ENCODE measurements around the gene CUX1.

CUX1 gene

DNA sequence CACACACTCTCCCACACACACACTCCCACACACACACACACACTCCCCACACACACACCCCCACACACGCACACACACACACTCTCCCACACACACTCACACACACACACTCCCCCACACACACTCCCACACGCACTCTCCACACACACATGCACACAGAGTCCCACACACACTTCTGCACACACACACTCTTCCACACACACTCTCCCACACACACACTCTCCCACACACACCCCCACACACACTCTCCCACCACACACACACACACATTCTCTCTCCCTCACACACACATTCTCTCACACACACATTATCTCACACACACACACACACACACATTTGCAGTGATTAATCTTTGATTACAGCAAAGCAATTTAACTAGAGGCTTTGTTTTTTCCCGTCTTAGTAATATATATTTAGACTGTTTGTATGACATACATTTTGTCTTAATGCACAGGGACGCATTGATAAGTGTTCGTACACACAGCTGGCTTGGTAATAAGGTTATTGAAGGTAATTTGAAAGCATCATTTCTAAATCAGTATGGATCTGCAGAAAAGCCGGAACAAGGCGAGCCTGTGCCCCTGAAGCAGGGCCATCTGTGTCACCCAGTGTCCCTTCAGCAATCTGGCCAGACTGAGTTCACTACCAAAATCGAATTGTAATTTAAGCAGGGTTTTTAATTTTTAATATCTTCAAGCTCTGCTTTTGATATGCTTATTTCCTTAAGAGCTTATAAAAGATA lies 399.3 kb downstream of the CUX1 start:
- no peaks in the 10 kb centered on the region for H3K27me3 ChIP-seq (ENCODE audit: insufficient read depth, poor library complexity, severe bottlenecking)
- DNase-seq (ENCODE audit: low read depth in 1 of 2, low spot score in 1 of 2): no peak
- H3K4me3 ChIP-seq (replicated peaks; ENCODE audit: insufficient read depth, low read length): no peak overlapping the region
- H3K27ac ChIP-seq (replicated peaks): no peak overlapping the region
- TF ChIP-seq POLR2AphosphoS5 (IDR thresholded peaks at IDR 0.05; ENCODE audit: low read depth): no peak
- TF ChIP-seq, protein P1, sequence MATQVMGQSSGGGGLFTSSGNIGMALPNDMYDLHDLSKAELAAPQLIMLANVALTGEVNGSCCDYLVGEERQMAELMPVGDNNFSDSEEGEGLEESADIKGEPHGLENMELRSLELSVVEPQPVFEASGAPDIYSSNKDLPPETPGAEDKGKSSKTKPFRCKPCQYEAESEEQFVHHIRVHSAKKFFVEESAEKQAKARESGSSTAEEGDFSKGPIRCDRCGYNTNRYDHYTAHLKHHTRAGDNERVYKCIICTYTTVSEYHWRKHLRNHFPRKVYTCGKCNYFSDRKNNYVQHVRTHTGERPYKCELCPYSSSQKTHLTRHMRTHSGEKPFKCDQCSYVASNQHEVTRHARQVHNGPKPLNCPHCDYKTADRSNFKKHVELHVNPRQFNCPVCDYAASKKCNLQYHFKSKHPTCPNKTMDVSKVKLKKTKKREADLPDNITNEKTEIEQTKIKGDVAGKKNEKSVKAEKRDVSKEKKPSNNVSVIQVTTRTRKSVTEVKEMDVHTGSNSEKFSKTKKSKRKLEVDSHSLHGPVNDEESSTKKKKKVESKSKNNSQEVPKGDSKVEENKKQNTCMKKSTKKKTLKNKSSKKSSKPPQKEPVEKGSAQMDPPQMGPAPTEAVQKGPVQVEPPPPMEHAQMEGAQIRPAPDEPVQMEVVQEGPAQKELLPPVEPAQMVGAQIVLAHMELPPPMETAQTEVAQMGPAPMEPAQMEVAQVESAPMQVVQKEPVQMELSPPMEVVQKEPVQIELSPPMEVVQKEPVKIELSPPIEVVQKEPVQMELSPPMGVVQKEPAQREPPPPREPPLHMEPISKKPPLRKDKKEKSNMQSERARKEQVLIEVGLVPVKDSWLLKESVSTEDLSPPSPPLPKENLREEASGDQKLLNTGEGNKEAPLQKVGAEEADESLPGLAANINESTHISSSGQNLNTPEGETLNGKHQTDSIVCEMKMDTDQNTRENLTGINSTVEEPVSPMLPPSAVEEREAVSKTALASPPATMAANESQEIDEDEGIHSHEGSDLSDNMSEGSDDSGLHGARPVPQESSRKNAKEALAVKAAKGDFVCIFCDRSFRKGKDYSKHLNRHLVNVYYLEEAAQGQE (IDR thresholded peaks at IDR 0.05; ENCODE audit: insufficient replicate concordance, low read depth): no peak
- TF ChIP-seq GABPA (IDR thresholded peaks at IDR 0.05; ENCODE audit: low read depth): no peak
- no peak for TF ChIP-seq SPI1 (IDR thresholded peaks at IDR 0.05; ENCODE audit: borderline replicate concordance, low read depth)
- TF ChIP-seq, protein P2, sequence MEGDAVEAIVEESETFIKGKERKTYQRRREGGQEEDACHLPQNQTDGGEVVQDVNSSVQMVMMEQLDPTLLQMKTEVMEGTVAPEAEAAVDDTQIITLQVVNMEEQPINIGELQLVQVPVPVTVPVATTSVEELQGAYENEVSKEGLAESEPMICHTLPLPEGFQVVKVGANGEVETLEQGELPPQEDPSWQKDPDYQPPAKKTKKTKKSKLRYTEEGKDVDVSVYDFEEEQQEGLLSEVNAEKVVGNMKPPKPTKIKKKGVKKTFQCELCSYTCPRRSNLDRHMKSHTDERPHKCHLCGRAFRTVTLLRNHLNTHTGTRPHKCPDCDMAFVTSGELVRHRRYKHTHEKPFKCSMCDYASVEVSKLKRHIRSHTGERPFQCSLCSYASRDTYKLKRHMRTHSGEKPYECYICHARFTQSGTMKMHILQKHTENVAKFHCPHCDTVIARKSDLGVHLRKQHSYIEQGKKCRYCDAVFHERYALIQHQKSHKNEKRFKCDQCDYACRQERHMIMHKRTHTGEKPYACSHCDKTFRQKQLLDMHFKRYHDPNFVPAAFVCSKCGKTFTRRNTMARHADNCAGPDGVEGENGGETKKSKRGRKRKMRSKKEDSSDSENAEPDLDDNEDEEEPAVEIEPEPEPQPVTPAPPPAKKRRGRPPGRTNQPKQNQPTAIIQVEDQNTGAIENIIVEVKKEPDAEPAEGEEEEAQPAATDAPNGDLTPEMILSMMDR (IDR thresholded peaks at IDR 0.05; ENCODE audit: insufficient read depth, low read length): no peak

DNA sequence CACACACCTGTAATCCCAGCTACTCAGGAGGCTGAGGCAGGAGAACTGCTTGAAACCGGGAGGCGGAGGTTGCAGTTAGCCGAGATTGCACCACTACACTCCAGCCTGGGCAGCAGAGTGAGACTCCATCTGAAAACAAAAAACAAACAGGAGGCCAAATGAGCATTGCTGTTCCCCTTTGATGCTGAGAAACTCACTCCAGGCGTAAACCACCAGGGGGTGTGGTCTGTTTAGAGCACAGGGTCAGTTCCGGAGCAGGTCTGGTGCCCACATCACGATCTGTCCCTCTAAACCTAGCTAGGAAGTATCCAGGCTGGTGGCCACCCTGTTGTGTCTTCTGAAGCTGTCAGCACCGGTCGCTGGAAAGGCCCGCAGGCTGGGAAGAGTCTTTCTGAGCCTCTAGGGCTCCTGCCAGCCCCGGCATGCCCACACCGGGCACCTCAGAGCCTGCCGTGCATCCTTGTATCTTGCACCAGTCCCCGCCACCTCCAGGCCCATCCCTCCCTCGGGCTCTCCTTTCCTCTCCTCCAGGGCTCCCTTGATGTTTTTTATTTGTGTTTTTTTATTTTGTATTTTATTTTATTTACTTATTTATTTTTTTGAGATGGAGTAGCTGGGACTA lies 402.9 kb downstream of the CUX1 start:
- DNase-seq (ENCODE audit: low read depth in 1 of 2, low spot score in 1 of 2): no peak
- no peak overlapping the region for H3K4me3 ChIP-seq (replicated peaks; ENCODE audit: insufficient read depth, low read length)
- H3K27ac ChIP-seq (replicated peaks): no peak overlapping the region
- no peaks in the 10 kb centered on the region for H3K27me3 ChIP-seq (ENCODE audit: insufficient read depth, poor library complexity, severe bottlenecking)
- TF ChIP-seq POLR2AphosphoS5 (IDR thresholded peaks at IDR 0.05; ENCODE audit: low read depth): no peak
- TF ChIP-seq GABPA (IDR thresholded peaks at IDR 0.05; ENCODE audit: low read depth): no peak
- TF ChIP-seq, protein P2 (IDR thresholded peaks at IDR 0.05; ENCODE audit: insufficient read depth, low read length): no peak
- TF ChIP-seq, protein P1 (IDR thresholded peaks at IDR 0.05; ENCODE audit: insufficient replicate concordance, low read depth): no peak
- no peak for TF ChIP-seq SPI1 (IDR thresholded peaks at IDR 0.05; ENCODE audit: borderline replicate concordance, low read depth)

DNA sequence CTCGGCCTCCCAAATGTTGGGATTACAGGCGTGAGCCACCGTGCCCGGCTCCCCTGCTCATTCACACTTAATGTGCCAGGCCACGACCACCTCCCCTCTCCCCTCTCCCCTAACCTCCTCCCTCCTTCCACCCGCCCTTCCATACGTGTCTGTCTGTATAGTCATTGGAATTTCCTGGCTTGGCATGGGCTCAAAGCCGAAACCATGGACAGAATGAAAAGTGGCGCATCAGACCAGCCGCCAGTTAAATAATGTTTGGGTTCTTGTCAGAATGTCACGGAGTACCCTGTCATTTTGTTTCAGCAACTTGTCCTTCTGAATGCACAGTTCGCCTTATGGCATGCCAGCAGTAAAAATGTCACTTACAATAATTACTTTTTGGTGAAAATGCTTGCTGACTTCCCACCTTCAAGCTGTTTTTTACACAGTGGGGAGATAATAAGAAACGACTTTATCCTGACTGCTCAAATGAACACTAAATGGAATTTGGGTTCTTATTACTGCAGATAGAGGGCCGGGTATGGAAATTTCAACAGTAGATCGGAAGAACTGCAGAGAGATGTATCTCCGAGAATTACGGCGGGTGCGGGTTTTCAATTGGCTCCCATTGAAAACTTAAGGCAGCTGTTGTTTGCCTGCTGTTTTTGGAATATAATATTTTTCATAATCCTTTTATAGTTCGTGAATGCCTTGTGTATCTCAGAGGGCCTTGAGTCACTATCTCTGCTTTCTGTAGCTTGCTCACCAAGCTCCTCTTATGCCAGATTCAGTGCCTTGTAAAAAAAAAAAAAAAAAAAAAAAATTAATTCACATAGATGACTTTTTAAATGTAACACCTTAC lies 403.8 kb downstream of the CUX1 start:
- no peak for DNase-seq (ENCODE audit: low read depth in 1 of 2, low spot score in 1 of 2)
- Histone ChIP-seq H3K4me3 (replicated peaks; ENCODE audit: insufficient read depth, low read length) (no peak overlapping the region), H3K27me3 (ENCODE audit: insufficient read depth, poor library complexity, severe bottlenecking) (no peaks in the 10 kb centered on the region), H3K27ac (replicated peaks) (no peak overlapping the region)
- TF ChIP-seq SPI1 (IDR thresholded peaks at IDR 0.05; ENCODE audit: borderline replicate concordance, low read depth) (no peak), GABPA (IDR thresholded peaks at IDR 0.05; ENCODE audit: low read depth) (no peak), POLR2AphosphoS5 (IDR thresholded peaks at IDR 0.05; ENCODE audit: low read depth) (no peak)
- TF ChIP-seq, protein P2 (IDR thresholded peaks at IDR 0.05; ENCODE audit: insufficient read depth, low read length): no peak
- TF ChIP-seq, protein P1 (IDR thresholded peaks at IDR 0.05; ENCODE audit: insufficient replicate concordance, low read depth): no peak

All from HL-60 (cell line).